H1 (cell line): ENCODE results near the gene TMEM72. TPM values are rescaled to one million over a fixed set of nuclear protein-coding genes. Genes with fewer than 3 reads are reported as not detected.

Experiments used
- KDM5A ChIP-seq: fragments of 200-600 bp; IDR thresholded peaks from 2 replicates; pipeline ENCODE4 v1.7.1; 2012; ENCODE audit warnings: mild to moderate bottlenecking, low read length, inconsistent platforms, mixed read lengths
- RXRA ChIP-seq: IDR thresholded peaks from 2 replicates; pipeline ENCODE4 v1.6.1; 2011; ENCODE audit warnings: low read depth, mild to moderate bottlenecking, low read length, moderate library complexity; ENCODE audit not compliant: insufficient read depth
- ZNF274 ChIP-seq: IDR thresholded peaks from 2 replicates; pipeline ENCODE4 v1.7.0; 2012; ENCODE audit warnings: low read length, borderline replicate concordance; ENCODE audit errors: extremely low read depth
- polyA plus RNA-seq, 7 experiments: library from polyadenylated mRNA; depleted of rRNA in 3 of 7; stranded (reverse) in 5 of 7; unstranded in 2 of 7; fragments of >200 nt in 5 of 7; fragments of 200-250 nt in 2 of 7; gene quantifications; 1 replicate in 5 of 7; 2 replicates in 1 of 7; 4 replicates in 1 of 7; pipeline versions ENCODE4 v1.2.1 to v1.2.3, GENCODE V29; 2011 to 2013; ENCODE audit warnings: missing spikeins in 2 of 7, mixed read lengths in 2 of 7
- total RNA-seq: library from RNA; stranded (reverse); fragmentation: NEBNext Ultra II Directional; extraction: Animal tissue kit (Norgen Biotek cat#: 25700); gene quantifications from 2 replicates; pipeline ENCODE4 v1.2.1, GENCODE V29; 2021
- TF ChIP-seq, protein P1 (sequence below): fragments of 300-600 bp; sonication (generic); IDR thresholded peaks from 2 replicates; pipeline ENCODE4 v1.7.1; 2012; ENCODE audit warnings: low read length, moderate library complexity, mild to moderate bottlenecking, inconsistent platforms; ENCODE audit not compliant: insufficient replicate concordance

The TMEM72 gene
- total and polyA plus RNA-seq, 2 of the 8 experiments (the other 6 are each of a cell fraction or from before 2014, with no cell fraction given), result not detected

DNA sequence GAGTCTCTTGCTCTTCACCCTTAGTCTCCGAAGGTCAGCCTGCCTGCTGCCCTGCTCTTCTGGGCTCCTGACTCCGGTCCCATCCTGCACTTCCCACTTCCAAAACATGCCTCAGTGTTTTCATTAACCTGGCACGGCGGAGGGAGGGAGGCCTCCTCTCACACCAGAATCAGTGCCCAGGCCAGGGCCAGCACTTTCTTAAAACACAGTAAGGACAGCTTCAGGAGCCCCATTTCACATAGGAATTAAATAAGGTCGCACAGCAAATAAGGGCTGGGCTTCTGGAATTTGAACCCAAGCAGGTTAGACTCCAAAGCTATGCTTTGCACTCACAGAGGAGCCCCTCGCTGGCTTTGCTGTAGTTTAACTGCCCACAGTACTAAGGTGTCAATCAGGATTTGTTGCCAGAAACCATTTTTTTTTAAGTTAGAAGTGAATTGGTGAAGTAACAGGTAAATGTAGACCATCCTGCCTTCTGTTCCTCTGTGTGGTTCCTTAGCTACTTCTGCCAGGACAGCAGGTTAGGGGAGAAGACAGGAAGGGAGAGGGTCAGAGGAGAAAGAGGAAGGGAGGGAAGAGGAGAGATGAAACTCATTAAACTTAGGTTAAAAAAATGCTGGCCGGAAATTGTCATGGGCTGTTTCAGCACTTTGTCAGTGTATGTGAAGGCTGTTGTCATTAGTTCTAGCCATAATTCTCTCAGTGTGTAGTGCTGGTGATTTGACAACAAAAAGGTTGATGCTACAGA, 49.5 kb downstream of the TMEM72 start (continued):
- TF ChIP-seq, protein P1, sequence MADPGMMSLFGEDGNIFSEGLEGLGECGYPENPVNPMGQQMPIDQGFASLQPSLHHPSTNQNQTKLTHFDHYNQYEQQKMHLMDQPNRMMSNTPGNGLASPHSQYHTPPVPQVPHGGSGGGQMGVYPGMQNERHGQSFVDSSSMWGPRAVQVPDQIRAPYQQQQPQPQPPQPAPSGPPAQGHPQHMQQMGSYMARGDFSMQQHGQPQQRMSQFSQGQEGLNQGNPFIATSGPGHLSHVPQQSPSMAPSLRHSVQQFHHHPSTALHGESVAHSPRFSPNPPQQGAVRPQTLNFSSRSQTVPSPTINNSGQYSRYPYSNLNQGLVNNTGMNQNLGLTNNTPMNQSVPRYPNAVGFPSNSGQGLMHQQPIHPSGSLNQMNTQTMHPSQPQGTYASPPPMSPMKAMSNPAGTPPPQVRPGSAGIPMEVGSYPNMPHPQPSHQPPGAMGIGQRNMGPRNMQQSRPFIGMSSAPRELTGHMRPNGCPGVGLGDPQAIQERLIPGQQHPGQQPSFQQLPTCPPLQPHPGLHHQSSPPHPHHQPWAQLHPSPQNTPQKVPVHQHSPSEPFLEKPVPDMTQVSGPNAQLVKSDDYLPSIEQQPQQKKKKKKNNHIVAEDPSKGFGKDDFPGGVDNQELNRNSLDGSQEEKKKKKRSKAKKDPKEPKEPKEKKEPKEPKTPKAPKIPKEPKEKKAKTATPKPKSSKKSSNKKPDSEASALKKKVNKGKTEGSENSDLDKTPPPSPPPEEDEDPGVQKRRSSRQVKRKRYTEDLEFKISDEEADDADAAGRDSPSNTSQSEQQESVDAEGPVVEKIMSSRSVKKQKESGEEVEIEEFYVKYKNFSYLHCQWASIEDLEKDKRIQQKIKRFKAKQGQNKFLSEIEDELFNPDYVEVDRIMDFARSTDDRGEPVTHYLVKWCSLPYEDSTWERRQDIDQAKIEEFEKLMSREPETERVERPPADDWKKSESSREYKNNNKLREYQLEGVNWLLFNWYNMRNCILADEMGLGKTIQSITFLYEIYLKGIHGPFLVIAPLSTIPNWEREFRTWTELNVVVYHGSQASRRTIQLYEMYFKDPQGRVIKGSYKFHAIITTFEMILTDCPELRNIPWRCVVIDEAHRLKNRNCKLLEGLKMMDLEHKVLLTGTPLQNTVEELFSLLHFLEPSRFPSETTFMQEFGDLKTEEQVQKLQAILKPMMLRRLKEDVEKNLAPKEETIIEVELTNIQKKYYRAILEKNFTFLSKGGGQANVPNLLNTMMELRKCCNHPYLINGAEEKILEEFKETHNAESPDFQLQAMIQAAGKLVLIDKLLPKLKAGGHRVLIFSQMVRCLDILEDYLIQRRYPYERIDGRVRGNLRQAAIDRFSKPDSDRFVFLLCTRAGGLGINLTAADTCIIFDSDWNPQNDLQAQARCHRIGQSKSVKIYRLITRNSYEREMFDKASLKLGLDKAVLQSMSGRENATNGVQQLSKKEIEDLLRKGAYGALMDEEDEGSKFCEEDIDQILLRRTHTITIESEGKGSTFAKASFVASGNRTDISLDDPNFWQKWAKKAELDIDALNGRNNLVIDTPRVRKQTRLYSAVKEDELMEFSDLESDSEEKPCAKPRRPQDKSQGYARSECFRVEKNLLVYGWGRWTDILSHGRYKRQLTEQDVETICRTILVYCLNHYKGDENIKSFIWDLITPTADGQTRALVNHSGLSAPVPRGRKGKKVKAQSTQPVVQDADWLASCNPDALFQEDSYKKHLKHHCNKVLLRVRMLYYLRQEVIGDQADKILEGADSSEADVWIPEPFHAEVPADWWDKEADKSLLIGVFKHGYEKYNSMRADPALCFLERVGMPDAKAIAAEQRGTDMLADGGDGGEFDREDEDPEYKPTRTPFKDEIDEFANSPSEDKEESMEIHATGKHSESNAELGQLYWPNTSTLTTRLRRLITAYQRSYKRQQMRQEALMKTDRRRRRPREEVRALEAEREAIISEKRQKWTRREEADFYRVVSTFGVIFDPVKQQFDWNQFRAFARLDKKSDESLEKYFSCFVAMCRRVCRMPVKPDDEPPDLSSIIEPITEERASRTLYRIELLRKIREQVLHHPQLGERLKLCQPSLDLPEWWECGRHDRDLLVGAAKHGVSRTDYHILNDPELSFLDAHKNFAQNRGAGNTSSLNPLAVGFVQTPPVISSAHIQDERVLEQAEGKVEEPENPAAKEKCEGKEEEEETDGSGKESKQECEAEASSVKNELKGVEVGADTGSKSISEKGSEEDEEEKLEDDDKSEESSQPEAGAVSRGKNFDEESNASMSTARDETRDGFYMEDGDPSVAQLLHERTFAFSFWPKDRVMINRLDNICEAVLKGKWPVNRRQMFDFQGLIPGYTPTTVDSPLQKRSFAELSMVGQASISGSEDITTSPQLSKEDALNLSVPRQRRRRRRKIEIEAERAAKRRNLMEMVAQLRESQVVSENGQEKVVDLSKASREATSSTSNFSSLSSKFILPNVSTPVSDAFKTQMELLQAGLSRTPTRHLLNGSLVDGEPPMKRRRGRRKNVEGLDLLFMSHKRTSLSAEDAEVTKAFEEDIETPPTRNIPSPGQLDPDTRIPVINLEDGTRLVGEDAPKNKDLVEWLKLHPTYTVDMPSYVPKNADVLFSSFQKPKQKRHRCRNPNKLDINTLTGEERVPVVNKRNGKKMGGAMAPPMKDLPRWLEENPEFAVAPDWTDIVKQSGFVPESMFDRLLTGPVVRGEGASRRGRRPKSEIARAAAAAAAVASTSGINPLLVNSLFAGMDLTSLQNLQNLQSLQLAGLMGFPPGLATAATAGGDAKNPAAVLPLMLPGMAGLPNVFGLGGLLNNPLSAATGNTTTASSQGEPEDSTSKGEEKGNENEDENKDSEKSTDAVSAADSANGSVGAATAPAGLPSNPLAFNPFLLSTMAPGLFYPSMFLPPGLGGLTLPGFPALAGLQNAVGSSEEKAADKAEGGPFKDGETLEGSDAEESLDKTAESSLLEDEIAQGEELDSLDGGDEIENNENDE, result no peak
- TF ChIP-seq RXRA (no peak), ZNF274 (no peak), KDM5A (no peak)
